IPS DF 4.7 (cell line): ENCODE measurements around the gene ANGPTL1.
A peak's percentile ranks its signal among the peaks of the same experiment; 100 is the strongest.

ENCODE experiments used
- DNase-seq: peaks from one replicate; pipeline ENCODE4 v3.0.0-alpha.2; 2013; ENCODE audit warnings: low spot score; ENCODE audit errors: extremely low read depth

Gene ANGPTL1, protein sequence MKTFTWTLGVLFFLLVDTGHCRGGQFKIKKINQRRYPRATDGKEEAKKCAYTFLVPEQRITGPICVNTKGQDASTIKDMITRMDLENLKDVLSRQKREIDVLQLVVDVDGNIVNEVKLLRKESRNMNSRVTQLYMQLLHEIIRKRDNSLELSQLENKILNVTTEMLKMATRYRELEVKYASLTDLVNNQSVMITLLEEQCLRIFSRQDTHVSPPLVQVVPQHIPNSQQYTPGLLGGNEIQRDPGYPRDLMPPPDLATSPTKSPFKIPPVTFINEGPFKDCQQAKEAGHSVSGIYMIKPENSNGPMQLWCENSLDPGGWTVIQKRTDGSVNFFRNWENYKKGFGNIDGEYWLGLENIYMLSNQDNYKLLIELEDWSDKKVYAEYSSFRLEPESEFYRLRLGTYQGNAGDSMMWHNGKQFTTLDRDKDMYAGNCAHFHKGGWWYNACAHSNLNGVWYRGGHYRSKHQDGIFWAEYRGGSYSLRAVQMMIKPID

DNA sequence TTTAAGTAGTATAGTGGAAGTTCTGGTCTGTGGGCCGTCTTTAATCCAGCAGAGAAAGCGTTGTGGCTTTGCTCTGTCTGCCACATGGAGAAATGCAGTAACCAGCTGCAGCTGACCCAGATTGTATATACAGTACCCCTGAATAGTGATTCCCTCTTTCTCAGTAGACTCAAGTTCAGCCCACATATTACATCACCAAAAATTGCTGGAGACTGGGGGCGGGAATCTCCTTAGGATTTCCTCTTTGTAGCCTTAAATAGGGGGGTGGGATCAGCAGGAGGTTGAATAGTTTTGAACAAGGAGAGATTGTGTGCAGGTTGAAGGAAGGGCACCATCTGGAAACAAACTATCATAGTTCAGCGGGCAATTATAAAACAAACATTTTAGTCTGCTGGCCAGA is at the start of gene ANGPTL1:
Gene ANGPTL1, minus strand, starts transcription at position 134 of the 400 bp plus-strand sequence. CDS start 5,301 bp downstream, outside the sequence.
- DNase-seq = no peak

DNA sequence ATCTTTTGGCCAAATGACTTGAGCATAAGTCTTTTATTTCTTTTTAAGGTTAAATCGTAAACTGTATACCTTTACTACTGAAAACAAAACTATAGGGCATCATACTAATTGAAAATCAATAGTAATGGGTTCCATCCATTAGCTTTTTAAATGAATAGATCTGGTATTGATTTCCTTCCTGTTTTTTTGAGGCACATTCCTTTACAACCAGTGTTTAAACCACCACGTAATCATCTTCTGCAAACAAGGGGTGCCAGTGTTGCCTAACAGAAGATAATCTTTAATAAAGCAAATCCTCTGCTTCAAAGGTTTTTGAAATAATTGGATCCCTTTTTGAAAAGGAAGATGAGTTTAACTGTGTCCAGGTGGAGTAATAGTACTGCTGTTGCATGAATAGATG is 48.7 kb upstream of the ANGPTL1 start:
- no peak for DNase-seq

DNA sequence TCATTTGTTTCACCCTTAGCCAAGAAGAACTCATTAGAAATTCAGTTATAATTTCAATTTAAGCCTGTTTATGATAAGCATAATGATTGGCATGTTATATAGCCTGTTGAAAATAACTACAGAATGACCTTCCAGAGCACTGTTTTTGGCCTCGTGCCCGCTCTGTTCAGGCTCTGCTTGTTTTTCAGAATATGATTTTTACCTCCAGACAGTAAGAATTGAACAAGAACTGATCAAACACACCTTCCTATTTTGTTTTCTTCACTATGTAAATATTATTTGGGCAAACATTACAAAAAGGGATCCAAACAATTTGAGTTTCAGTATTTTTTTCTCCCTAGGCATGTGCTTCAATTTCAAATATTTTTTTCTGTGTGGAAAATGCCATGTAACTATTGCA is 48.1 kb upstream of the ANGPTL1 start:
- no peak for DNase-seq

DNA sequence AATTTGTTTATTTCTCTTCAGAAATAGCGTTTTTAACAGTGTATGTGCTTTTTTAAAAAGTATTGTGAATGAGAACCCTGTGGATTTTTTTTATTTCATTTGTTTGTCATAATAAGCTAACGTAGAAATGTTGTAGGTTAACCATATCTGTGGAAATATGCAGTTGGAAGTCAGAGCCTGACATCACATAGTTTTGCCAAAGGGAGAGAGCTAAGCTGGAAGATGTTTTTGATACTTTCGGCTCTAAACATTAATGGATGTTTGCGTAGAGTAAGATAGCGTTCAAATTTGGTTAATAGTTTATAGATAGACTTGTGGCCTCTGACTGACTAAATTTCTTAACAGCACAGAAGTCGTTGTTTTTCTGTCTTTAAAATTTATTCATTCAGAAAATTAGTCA is 47.4 kb upstream of the ANGPTL1 start:
- DNase-seq = no peak

DNA sequence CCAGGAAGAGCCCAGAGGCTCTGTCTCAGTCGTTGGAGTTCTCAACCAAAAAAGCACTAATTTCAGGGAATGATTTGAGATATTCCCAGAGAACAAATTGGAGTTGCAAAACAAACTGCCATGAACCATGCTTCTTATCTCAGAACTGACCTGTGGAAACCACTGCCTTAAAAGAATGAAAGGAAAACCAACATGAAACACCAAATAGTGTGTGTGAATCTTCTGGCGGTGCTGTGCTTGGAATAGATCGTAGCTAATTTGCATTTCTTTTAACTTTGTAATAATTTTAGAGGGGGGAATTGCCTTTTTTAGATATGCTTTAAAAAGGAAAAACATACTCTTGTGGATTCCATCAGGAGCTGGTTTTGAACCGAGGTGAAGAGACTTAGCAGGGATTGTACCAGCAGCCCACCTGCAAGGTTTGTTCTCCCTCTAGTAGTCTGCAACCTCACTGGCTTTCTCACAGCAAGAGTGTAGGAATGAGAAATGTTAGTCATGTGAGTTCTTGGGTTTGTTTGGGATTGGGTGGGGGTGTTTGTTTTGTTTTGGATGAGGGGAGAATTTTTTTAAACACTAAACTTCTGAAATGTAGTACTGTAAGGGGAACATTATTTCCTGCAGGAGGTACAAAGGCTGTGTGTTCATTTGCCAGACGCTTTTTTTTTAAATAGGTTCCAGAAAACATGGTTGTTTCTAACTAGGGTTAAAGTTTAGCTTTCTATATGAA is 45.7 kb upstream of the ANGPTL1 start:
- DNase-seq = no peak

DNA sequence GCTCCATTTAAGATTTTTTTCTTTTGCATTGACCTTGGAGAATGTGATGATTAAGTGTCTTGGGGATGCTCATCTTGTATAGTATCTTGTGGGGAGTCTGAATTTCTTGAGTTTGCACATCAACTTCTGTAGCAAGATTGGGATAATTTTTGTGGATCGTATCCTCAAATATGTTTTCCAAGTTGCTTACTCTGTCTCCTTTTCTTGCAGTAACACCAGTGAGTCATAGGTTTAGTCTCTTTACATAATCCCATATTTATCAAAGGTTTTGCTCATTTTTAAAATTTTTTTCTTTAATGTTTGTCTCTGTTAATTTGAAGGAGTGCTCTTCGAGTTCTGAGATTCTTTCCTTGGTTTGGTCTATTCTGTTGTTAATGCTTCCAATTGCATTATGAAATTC is 41.7 kb upstream of the ANGPTL1 start:
- no peak for DNase-seq

DNA sequence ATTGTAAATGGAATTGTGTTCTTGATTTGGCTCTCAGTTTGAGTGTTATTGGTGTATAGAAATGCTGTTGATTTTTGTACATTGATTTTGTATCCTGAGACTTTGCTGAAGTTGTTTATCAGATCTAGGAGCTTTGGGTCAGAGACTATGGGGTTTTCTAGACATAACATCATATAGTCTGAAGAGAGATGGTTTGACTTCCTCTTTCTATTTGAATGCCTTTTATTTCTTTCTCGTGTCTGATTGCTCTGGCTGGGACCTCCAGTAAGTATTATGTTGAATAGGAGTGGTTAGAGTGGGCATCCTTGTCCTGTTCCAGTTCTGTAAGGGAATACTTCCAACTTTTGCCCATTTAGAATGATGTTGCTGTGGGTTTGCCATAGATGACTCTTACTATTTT is 39.1 kb upstream of the ANGPTL1 start:
- no peak for DNase-seq

DNA sequence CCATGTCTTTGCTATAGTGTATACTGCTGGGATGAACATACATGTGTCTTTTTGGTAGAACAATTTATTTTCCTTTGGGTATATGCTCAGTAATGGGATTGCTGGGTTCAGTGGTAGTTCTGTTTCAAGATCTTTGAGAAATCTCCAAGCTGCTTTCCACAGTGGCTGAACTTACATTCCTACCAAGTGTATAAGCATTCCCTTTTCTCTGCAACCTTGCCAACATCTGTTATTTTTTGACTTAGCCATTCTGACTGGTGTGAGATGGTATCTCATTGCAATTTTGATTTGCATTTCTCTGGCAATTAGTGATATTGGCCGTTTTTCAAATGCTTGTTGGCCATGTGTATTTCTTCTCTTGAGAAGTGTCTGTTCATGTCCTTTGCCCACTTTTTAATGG is 37.5 kb upstream of the ANGPTL1 start:
- no peak for DNase-seq

DNA sequence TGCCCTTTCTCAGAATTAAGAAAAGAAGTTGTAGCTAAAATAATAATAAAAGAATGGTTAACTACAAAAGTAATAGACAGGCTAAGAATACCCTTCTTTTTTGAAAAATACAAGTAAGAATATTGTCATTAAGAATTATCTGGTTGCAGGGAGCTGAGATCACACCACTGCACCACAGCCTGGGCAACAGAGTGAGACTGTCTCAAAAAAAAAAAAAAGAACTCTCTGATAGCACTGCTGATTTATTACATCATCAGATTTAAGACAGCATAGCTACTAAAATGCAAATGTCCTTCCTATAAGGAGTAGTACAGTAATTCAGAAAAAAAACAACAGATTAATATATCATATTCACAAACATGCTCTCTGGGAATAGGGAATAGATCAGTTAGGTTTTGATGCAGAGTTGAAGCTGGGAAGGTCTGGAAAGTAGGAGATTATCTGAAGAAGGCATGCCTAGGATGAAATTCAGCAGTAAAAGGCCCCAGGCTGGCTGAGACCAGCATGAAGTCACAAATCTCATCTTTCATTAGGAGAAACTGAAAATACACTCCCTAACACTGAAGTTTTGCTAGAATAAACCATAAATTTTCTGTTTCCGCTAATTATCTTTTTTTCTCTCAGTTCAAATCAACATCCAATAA is 30.7 kb upstream of the ANGPTL1 start:
- no peak for DNase-seq

DNA sequence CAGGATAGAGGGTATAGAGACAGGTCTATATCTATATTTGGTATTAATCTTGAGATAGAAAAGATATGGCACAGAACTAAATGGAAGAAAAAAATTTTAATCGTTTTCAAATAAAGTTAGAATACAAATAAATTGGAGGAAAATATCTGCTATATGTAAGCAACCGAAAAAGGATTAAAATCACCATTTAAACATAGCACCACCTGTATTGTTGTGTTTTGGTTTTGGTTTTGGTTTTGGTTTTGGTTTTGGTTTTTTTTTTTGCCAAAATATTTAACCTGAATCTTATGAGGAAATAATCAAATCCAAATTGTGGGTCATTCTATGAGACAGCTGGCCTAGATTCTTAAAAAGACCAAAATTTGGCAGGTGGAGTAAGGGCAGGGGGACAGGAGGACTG is 28.5 kb upstream of the ANGPTL1 start:
- DNase-seq = no peak

DNA sequence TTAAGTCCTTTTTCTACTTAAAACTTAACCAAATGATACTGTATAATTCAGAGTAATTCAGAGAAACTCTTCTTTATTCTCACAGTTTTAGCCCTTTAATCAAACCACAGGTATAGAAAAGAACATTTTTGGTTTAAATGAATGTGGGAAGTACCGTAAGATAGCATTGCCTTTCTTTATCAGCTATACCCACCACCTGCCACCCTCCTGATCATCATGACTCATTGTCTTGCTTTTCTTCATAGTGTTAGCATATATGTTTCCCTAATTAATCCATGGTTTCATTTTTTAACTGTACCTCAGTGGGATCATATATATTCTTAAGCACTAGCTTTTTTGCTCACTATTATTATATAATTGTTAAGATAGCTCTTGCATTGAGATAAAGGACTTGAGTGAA is 27.5 kb upstream of the ANGPTL1 start:
- no peak for DNase-seq

DNA sequence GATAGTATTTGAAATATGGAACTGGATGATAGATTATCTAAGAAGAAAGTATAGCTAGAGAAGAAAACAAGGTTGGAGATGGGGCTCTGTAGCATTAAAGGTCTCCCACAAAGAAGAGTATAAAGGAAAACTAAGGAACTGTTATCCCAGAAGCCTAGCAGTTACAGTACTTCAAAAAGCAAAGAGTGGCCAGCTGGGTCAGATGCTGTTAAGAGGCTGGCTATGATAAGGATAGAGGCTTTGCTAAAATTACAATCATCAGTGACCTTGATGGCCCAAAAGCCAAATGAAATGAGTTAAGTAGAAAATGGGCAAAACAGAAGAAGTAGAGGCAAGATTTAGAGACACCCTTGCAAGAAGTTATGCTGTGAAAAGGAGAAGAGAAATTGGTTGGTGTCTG is 25.1 kb upstream of the ANGPTL1 start:
- no peak for DNase-seq

DNA sequence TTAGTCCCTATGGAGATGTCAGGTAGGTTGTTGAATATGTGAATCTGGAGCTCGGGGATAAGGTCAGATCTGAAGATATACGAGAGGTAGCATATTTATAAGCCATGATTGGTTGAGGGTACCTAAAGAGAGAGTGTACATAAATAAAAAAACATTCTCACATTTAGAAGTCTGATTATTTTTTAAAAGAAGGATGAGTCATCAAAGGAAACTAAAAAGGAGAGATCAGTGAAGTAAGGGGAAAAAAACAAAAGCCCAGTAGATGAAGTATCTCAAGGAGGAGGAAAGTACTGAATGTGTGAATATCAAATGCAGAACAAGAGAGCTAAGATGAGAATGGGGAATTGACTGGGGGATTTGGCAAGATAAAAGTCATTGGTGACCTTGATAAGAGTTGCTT is 15.7 kb upstream of the ANGPTL1 start:
- no peak for DNase-seq

DNA sequence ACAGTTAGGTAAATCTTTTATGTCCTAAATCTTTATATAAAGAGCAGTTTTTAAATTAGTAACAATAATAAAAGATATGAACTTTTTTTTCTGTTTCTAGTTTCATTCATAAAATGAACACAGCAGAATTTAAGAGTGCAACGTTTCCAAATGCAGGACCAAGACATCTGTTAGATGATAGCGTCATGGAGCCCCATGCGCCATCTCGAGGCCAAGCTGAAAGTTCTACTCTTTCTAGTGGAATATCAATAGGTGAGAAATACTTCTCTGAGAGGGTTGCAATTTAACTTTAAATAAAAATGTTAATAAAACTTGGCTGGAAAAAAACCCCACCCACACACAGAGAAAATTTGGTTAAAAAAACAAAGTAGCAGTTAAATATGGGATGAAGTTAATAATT is 15.0 kb upstream of the ANGPTL1 start:
- DNase-seq = no peak

DNA sequence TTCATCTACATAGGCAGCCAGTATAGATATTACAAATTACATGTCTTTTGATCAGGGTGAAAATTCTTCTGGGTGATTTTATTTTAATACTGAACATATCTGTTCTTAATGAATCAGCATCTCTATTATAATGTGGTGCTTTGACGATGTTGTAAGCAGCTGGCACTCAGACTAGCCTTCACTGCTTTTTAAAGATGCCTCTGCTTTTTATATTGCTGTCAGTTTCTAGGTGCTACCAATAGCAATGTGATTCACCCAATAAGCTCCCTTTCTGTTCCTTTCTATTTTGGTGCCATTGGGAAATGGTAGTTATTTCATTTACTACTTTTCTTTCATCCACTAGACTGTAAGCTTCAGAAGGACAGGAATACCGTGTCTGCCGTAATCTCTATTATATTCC is 11.1 kb upstream of the ANGPTL1 start:
- no peak for DNase-seq

DNA sequence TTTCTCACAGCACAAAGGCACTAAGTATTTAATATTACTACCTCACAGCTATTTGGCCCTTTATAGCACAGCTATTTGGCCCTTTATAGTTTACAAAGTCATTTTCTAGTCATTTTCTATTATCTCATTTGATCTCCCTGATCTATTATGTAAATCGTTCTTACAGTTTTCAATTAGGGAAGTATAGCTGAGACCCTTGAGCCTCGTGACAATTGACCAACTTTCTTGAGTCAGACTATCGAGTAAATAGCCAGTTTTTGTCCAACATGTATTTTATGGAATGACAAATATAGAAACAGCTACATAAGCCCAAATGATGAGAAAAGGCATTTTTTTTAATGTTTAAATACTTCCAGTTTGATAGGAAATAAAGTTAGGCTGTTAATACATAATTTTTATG is 7.0 kb upstream of the ANGPTL1 start:
- no peak for DNase-seq

DNA sequence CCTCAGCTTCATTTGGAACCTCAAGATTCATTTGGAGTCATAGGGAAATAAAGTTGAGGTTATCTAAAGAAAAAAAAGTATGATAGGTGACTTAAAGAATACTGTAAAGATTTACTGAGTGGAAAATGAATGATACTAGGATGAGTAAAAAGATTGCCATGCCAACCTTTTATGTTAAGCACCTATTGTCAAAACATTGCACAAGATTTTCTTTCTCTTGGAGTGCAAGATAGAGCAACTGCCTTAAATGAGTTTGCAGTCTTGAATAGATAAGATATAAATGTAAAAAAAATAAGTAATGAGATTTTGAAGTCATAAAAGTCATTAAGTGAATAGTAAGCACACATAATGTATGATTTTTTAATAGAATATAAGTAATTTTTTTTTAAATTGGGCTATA is 5.1 kb upstream of the ANGPTL1 start:
- no peak for DNase-seq

DNA sequence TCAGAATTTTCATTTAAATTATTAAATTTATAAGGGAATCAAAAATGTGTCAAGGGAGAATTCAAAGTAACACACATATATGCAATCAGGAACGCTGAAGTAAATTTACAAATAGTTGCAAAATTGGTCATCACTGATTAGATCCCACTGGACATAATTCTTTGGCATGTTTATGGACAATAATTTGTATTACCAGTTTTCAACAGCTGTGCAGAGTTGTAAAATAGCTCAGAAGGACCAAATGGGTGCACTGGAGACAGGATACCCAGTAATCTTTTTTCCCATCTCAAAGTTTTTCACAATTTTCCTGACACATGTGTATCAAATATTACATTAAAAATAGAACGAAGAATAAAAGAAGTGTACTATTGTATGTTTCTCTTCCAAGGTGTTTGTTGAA is 4.1 kb upstream of the ANGPTL1 start:
- no peak for DNase-seq

DNA sequence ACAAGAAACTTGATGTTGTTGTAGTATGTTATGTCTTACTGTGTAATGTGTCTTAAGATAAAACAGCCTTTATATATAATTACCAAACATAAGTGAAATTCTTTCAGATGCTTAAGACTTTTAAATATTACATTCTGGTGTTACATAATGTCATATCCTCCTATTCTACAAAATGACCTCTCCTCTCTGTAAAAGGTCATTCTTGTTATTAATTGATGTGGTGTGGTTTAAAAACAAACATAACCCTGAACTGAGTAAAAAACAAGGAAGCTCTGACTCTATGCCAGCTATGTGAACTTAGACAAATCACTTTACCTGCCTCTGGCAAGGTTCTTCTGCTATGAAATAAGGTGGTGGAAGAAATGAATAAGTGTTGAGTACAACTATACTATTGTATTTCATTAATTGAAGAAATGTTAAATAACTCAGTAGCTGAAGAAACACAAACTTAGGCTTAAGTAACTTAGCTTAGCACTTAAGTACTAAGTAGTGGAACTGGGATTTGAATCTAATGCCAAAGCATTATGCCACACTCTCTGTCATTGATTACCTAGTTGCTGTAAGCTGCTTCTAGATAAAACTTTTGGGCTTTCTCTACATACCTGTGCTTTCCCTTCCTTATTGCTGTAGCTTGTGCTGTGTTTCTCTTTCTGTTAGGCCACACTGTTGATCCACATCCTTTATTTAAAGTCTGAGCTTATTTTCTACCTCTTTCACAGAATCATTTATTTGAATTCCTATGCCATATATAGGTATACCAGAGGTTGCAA is 859 bp upstream of the ANGPTL1 start:
- no peak for DNase-seq

DNA sequence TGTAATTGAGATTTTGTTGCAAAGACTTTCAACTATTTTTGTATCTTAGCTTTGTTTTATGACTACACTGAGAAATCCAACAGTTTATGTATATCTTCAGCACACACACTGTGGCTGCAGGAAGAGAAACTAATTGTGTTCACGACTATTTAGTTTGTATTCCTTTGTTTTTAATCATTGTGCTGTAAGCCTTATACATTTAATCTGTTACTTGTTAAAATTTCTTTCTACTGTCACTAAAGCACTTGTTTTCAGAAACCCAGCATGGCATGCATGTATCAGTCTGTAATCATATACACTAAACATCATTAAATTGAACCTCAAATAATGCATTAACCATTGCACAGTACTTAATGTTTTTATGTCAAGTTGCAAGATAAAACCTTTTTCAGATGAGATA is 656 bp downstream of the ANGPTL1 start:
- no peak for DNase-seq

DNA sequence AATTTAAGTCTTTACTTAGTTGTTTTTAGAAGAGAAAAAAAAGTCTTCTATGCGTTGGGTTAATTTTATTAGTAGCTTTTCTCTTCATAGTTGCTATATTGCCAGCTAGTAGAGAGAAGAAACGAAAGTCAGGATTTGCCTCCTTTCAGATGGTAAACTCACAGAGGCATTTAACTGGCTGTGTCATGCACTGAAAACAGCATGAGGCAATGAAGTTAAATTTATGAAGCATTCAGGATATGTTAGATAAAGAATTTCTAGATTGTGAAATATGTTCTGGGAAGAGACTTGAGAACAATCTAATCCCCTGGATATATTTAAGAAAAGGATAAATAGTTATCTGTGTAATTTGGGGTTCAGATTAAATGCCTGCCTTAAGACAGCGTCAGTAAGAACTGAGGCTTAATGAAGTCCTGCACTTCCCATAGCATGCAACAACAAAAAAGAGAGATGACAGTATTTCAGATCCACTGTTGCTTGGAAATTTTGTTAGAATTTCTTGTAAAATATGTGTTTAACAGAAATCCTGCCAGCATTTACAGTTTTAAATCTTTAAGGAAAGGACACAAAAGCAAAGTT is 1.7 kb downstream of the ANGPTL1 start:
- peak; percentile 9 for DNase-seq
